IPS-18c (cell line): Measurements from ENCODE around the gene C19orf53.

ENCODE experiments used
- H3K4me3 ChIP-seq: 2 replicates; pipeline ENCODE4 v1.7.0; 2013; ENCODE audit warnings: low read depth, mild to moderate bottlenecking, low read length, moderate library complexity; ENCODE audit not compliant: insufficient read depth
- H3K9me3 ChIP-seq: one replicate; pipeline ENCODE4 v1.6.1; 2013; ENCODE audit warnings: mild to moderate bottlenecking, low read length, moderate library complexity; ENCODE audit not compliant: control insufficient read depth, insufficient read depth

The C19orf53 gene

GRCh38 chr19:13807421-13808021, 33.3 kb downstream of the C19orf53 start:
- H3K9me3 ChIP-seq: no peaks in the 10 kb centered on the region

GRCh38 chr19:13808856-13809255, 34.6 kb downstream of the C19orf53 start:
- Histone ChIP-seq H3K4me3 (no peak overlapping the region), H3K9me3 (no peaks in the 10 kb centered on the region)

More at GRCh38 chr19:13807421-13808021, 33.3 kb downstream of the C19orf53 start:
- no peak overlapping the region for H3K4me3 ChIP-seq

GRCh38 chr19:13812544-13812943, 38.3 kb downstream of the C19orf53 start:
- Histone ChIP-seq H3K4me3 (no peak overlapping the region), H3K9me3 (no peaks in the 10 kb centered on the region)

DNA sequence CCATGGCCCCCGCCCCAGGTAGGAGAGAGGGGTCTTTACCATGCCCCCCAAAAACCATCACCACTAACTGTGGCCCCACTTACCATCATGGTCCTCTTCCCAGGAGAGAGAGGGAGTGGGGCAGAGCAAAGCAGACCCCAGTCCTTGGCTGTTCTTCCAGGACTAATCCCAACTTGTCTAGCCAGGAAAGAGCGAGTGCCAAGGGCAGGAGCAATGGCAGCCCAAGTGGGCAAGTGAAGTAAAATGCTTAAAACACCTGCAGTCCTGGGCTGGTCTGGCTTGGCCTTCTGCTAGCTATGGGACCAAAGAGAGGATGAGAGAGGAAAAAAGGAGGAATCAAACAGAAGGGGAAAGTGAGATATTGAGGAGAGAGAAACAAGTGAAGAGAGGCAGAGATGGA, 38.9 kb downstream of the C19orf53 start:
- no peaks in the 10 kb centered on the region for H3K9me3 ChIP-seq
- H3K4me3 ChIP-seq: no peak overlapping the region

GRCh38 chr19:13814550-13814949, 40.3 kb downstream of the C19orf53 start:
- Histone ChIP-seq H3K4me3 (no peak overlapping the region), H3K9me3 (no peaks in the 10 kb centered on the region)

DNA sequence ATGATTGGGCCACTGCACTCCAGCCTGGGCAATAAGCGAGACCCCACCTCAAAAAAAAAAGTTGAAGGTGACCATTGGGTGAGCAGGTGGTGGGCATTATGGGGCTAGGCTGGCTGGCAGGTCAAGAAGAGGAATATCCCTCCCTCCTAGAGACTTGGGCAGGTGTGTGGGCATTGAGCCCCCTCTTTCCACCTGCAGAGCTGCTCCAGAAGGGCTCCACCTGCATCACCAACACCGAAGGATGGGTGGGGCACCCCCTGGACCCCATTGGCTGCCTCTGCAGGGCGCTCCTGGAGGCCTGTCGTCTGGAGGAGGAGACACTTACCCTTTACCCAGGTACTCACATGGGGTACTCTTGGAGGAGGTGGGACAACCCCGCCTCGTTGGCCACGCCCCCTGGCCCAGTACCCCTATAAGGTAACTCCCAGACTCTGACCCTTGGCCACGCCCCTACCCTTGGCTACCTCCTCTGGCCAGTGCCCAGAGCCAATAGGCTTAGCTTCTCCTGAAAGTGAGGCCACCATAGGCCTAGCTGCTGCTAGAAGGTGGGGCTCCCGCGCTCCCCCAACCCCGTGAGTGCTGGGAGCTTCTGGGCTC, 42.9 kb downstream of the C19orf53 start:
- Histone ChIP-seq H3K9me3 (no peaks in the 10 kb centered on the region), H3K4me3 (peak overlapping the region; percentile 76)

DNA sequence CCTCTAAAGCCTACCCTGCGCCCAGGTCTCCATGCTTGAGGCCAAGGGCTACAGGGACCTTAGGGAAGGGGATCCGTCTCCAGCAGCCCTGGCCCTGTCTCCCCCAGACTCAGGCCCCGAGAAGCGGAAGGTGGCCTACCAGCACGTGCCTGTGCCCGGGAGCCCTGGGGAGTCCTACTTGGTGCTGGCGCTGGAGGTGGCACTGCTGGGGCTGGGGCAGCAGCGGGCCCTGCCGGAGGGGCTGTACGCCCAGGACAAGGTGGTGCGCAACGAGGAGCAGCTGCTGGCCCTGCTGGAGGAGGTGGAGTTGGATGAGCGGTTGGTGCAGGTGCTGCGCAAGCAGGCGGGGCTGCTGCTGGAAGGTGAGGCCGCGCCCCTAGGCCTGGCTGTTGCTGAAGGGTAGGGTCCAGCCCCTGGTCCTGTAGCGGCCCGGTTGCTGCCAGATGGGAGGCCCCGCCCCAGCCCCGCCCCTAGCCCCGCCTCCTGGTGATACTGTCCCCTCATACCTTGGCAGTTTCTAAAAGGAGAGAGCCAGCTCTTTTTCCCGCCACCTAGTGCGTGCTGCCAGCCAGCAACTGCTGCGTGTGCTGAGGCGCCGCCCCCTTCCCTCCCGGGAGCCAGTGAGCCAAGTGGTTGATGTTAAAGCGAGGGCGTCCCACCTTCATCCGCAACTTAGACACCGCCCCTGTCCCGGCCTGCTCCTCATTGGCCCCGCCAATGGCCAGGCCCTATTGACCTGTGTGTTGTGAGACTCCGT, 43.5 kb downstream of the C19orf53 start:
- no peaks in the 10 kb centered on the region for H3K9me3 ChIP-seq
- H3K4me3 ChIP-seq: peak overlapping the region; percentile 76

GRCh38 chr19:13819238-13819637, 45.0 kb downstream of the C19orf53 start:
- Histone ChIP-seq H3K9me3 (no peaks in the 10 kb centered on the region), H3K4me3 (no peak overlapping the region)

GRCh38 chr19:13821292-13821691, 47.0 kb downstream of the C19orf53 start:
- H3K4me3 ChIP-seq: no peak overlapping the region
- H3K9me3 ChIP-seq: no peaks in the 10 kb centered on the region

- no peaks in the 10 kb centered on the region for H3K9me3 ChIP-seq
- H3K4me3 ChIP-seq: no peak overlapping the region
Observed at GRCh38 chr19:13823256-13823655, 49.0 kb downstream of the C19orf53 start.

GRCh38 chr19:13823901-13824300, 49.6 kb downstream of the C19orf53 start:
- Histone ChIP-seq H3K9me3 (no peaks in the 10 kb centered on the region), H3K4me3 (no peak overlapping the region)

DNA sequence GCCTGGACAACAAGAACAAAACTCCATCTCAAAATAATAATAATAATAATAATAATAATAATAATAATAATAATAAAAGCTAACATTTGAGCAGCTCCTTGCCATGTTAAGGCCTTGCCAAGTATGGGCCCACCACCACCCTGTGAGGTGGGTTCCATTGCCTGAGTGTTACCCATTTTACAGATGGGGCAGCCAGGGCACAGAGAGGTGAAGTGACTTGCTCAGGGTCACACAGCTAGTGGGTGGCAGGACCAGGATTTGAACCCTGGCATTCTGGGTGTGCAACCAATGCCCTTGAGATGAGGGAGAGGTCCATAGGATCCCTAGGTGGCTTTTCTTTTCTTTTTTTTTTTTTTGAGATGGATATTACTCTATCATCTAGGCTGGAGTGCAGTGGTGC, 50.4 kb downstream of the C19orf53 start:
- Histone ChIP-seq H3K4me3 (no peak overlapping the region), H3K9me3 (no peaks in the 10 kb centered on the region)

DNA sequence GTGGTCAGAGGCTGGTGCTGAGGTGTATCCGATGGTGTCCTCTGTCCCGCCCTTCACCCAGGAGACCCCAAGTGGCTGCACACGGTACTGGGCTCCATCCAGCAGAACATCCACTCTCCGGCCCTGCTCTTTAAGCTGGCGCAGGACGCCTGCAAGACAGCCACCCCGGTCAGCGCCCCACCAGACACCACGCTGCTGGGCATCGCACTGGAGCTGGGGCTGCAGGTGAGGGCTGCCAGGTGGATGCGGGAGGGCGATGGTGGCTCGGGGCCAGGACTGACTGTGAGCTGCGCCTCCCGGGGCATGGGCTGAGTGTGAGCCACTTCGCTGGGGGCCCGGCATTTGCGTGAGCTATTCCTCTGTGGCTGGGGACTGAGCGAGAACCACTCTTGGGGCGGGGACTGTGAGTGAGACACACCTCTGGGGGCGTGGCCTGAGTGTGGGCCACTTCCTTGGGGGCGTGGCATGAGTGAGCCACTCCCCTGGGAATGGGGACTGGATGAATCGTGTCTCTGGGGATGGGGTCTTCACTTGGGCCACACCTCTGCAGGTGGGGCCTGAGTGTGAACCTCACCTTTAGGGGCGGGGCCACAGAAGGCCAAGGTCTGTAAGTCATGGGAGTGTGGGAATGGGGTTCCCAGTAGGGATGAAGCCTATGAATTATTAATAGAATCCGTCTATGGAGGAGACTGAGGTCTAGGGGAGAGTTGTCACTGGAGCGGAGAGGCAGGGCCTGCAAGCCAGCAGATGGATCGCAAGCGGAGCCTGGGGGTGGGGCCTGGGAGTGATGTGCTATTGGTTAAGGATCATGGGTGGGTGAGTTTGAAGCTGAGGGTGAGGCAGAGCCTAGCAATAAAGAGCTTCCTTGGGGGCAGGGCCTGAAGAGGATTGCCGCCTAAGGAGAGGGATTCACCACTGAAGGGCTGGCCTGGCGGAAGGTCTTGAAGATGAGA, 51.5 kb downstream of the C19orf53 start:
- no peaks in the 10 kb centered on the region for H3K9me3 ChIP-seq
- H3K4me3 ChIP-seq: no peak overlapping the region

DNA sequence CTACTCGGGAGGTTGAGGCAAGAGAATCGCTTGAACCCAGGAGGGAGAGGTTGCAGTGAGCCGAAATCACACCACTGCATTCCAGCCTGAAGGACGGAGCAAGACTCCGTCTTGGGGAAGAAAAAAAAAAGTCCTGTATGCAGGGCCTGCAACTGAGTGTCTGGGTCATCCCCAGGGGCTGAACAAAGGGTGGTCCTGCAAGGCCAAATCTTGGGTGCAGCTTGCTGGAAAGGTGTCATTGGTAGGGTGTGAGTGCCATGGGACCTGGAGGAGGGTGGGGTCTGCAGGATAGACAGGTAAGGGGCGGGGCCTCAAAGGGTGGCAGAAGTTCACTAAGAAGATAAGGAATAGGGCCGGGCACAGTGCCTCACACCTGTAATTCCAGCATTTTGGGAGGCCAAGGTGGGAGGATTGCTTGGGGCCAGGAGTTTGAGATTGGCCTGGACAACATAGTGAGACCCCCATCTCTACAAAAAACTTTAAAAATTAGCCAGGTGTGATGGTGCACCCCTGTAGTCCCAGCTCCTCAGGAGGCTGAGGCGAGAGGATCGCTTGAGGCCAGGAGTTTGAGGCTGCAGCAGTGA, 52.5 kb downstream of the C19orf53 start:
- H3K9me3 ChIP-seq: no peaks in the 10 kb centered on the region
- no peak overlapping the region for H3K4me3 ChIP-seq

DNA sequence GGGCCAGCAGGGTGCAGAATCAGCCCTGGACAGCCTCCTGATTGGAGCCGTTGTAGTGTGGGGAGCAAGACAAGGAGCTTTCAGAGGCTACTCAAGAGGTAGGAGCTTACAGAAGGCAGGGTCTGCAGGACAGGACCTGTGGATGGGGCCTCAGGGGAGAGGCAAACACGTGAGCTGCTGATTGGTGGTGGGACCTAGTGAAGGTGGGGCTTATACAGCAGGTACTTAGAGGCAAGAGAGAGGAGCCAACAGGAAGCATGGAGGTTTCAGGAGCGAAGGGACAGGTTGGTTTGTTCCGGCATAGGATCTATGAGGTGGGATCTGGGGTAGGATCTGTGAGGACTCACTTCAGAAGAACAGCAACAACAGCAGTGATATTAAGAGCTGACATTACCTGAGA, 53.4 kb downstream of the C19orf53 start:
- Histone ChIP-seq H3K4me3 (no peak overlapping the region), H3K9me3 (no peaks in the 10 kb centered on the region)
